GM10266 (cell line): ENCODE measurements around the gene SEPTIN1.
A peak's percentile ranks its signal among the peaks of the same experiment; 100 is the strongest.
"Not testable (repeated sequence)": the region's sequence is repeated elsewhere in the genome, so short reads cannot be mapped to it uniquely, and the experiment has no call there.

Source experiments
- DNase-seq: peaks from one replicate; pipeline ENCODE4 v3.0.0; 2012; ENCODE audit errors: extremely low spot score
- TF ChIP-seq, protein P1 (sequence below): IDR thresholded peaks from 2 replicates; pipeline ENCODE4 v1.5.1; 2012; ENCODE audit warnings: mild to moderate bottlenecking, low read depth; ENCODE audit not compliant: control insufficient read depth, insufficient read depth; ENCODE audit errors: missing control alignments

The SEPTIN1 gene

DNA sequence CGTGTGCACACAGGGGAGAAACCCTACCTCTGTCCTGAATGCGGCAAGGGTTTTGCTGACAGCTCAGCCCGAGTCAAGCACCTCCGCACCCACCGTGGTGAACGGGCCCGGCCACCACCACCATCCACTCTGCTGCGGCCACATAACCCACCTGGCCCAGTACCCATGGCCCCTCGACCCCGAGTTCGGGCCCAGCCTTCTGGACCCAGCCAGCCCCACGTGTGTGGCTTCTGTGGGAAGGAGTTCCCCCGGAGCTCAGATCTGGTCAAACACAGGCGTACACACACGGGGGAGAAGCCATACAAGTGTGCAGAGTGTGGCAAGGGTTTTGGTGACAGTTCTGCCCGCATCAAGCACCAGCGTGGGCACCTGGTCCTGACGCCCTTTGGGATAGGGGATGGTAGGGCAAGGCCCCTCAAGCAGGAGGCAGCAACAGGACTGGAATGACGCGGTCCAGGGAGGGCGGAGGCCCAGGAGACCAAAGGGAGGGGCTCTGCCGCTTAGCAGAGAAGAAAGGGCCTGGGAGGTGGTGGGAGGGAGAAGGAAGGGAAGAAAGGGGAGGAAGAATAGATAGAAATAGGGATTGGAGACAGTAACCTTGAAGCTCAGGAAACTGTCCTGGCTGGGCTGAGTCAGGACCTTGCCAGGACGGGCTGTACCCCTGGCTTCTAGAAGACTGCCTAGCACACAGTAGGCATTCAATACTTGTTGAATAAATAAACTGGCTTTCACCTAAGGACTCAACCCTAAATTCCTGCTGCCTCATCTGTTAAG, 16.5 kb upstream of the SEPTIN1 start:
- TF ChIP-seq, protein P1, sequence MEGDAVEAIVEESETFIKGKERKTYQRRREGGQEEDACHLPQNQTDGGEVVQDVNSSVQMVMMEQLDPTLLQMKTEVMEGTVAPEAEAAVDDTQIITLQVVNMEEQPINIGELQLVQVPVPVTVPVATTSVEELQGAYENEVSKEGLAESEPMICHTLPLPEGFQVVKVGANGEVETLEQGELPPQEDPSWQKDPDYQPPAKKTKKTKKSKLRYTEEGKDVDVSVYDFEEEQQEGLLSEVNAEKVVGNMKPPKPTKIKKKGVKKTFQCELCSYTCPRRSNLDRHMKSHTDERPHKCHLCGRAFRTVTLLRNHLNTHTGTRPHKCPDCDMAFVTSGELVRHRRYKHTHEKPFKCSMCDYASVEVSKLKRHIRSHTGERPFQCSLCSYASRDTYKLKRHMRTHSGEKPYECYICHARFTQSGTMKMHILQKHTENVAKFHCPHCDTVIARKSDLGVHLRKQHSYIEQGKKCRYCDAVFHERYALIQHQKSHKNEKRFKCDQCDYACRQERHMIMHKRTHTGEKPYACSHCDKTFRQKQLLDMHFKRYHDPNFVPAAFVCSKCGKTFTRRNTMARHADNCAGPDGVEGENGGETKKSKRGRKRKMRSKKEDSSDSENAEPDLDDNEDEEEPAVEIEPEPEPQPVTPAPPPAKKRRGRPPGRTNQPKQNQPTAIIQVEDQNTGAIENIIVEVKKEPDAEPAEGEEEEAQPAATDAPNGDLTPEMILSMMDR, result no peak
- no peak for DNase-seq

DNA sequence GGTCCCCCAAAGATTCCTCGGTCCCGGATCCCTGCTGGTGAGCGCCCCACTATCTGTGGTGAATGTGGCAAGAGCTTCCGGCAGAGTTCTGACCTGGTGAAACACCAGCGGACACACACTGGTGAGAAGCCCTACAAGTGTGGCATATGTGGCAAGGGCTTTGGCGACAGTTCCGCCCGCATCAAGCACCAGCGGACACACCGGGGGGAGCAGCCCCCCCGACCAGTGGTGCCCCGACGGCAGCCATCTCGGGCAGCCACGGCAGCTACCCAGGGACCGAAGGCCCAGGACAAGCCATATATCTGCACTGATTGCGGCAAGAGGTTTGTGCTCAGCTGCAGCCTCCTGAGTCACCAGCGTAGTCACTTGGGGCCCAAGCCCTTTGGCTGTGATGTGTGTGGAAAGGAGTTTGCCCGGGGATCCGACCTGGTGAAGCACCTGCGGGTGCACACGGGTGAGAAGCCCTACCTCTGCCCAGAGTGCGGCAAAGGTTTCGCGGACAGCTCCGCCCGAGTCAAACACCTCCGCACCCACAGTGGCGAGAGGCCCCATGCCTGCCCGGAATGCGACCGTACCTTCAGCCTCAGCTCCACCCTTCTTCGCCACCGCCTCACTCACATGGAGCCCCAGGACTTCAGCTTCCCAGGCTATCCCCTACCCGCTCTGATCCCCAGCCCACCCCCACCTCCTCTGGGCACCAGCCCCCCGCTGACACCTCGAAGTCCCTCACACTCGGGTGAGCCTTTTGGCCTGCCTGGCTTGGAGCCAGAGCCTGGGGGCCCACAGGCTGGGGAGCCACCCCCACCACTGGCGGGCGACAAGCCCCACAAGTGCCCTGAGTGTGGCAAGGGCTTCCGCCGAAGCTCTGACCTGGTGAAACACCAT, 15.7 kb upstream of the SEPTIN1 start:
- no peak for DNase-seq
- TF ChIP-seq, protein P1, result no peak

DNA sequence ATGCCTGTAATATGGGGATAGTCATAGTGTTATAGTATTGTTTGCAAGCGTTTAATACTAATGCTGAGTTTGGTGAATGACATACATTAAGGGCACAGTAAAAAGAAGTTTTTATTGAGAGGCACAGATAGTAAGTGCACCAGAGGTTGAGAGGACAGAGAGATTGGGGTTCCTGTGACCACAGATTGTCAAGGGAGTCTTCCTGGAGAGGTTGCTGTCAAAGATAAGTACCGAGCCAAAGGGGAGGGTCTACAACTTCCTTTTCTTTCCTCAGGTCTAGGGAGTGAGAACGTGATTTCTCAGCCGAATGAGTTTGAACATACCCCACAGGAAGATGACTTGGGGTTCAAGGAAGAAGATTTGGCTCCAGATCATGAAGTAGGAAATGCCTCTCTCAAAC, 14.7 kb upstream of the SEPTIN1 start:
- no peak for DNase-seq
- TF ChIP-seq, protein P1, result no peak

DNA sequence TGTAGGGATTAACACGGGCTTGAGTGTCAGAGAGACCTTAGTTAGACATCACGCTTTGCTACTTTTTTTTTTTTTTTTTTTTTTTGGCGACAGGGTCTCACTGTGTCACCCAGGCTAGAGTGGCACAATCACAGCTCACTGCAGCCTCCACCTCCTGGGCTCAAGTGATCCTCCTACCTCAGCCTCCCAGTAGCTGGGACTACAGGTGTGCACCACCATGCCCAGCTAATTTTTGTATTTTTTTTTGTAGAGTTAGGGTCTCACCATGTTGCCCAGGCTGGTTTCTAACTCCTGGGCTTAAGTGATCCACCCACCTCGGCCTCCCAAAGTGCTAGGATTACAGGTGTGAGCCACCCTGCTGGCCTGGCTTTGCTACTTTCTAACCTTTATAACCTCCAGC, 14.3 kb upstream of the SEPTIN1 start:
- not testable (repeated sequence) for DNase-seq

DNA sequence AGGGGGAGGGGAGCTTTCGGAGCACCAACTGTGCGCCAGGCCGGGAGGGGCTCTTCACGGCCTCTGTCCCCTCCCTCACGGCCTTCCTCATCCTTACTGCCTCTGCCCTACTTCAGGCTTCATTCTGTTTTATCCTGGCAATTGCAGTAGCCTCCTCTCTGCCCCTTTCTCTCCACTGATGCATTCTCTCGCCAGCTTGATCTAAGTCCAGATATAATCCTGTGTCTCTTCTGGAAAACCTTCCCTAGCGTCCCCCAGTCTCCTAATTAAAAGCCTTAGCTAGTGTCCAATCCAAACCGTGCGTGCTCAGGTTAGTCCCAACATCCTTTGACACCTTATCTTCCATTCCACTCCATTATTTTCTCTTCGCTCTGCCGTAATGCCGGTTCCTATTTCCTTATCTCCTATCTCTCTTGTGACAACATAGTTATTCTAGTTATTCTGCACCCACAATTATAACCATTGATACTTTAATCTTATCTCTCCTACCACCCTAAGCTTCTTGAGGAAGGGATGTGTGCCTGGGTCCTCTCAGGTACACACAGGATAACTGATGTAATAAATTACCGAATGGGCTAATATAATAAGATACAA, 13.7 kb upstream of the SEPTIN1 start:
- TF ChIP-seq, protein P1, result no peak
- no peak for DNase-seq

DNA sequence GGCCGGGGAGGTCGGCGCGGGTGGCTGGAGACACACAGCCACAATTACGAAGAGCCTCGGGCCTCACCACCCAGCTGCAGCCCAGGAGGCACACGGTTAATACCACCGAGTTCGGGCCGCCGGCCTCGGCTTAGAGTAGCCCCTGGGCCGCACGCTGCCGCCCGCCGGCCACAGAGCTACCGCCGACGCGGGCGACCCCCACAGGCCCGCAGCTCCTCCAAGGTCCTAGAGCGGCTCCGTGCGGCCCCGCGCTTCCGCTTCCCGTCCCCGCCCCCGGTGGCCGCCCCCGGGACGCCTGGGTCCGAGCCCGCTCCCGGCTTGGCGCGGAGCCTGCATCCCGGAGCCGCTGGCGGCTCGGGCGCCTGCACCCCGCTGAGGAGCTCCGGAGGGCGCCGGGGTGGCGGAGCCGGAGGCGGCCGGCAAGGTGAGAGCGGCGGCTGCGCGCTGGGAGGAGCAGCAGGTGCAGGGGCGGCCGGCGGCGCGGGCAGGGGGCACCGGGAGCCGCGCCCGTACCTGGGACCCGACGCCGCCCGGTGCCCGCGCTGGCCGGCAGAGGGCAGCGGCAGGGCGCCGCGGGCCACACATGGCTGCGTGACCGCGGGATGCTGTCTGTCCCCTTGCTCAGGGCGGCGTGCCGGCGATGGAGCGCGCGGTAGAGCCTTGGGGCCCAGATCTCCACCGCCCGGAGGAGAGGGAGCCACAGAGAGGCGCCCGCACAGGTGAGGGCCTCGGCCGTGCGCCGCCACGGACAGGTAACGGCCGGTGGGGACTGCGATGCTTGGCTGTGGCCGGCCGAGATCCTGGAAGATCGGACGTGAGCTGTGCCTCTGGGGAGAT, 13.0 kb upstream of the SEPTIN1 start, which contains the start of gene ZNF48:
Gene ZNF48 (plus strand): TSS at position 266 of the 837 bp plus-strand sequence. CDS start 375 bp downstream, at position 641.
- TF ChIP-seq, protein P1, result peak; percentile 69
- DNase-seq, result peak; percentile 85
